AG04450 (cell line): Measurements from ENCODE around the gene USP53. TPM values are rescaled to one million over a fixed set of nuclear protein-coding genes. Genes with fewer than 3 reads are reported as not detected.
"Not testable (repeated sequence)": the region's sequence is repeated elsewhere in the genome, so short reads cannot be mapped to it uniquely, and the experiment has no call there.

Source experiments
- CTCF ChIA-PET: fragments of 300-600, 350-600 bp; formaldehyde crosslinking; extraction: SDS; loops from one replicate; lab custom pipeline; 2022; ENCODE audit warnings: antibody characterized with exemption, inconsistent platforms; lab: Charles Lee
- POLR2A ChIA-PET: fragments of 350-600 bp; formaldehyde crosslinking; extraction: SDS; loops from one replicate; lab custom pipeline; 2021; ENCODE audit warnings: antibody characterized with exemption, inconsistent platforms; lab: Yijun Ruan, JAX
- DNase-seq: peaks from one replicate; pipeline ENCODE4 v3.0.0-alpha.2; 2011; ENCODE audit warnings: low read depth, low spot score
- H3K27ac ChIP-seq: one replicate; pipeline ENCODE4 v1.5.1; 2012; ENCODE audit warnings: low read depth, low read length, control low read depth
- H3K27me3 ChIP-seq: one replicate; pipeline ENCODE4 v1.6.0; 2012; ENCODE audit warnings: low read length; ENCODE audit not compliant: control insufficient read depth, insufficient read depth
- H3K4me3 ChIP-seq: 2 replicates; pipeline ENCODE4 v1.5.1; 2011; ENCODE audit warnings: mild to moderate bottlenecking, low read depth, low read length, control low read depth
- H3K9me3 ChIP-seq: 2 replicates; pipeline ENCODE4 v1.5.1; 2012; ENCODE audit warnings: low read length; ENCODE audit not compliant: control insufficient read depth, insufficient read depth
- CTCF ChIP-seq: IDR thresholded peaks from 2 replicates; pipeline ENCODE4 v1.5.1; 2011; ENCODE audit warnings: low read depth, low read length, control low read depth, inconsistent platforms
- polyA plus RNA-seq: library from polyadenylated mRNA; depleted of rRNA; stranded (reverse); fragments of >200 nt; gene quantifications from 2 replicates; pipeline ENCODE4 v1.2.3, GENCODE V29; 2011

The USP53 gene
- polyA plus RNA-seq, 1 experiment = 19.0 TPM

- TF ChIP-seq CTCF = no peak
- Histone ChIP-seq H3K27ac (no peak overlapping the region), H3K4me3 (no peak overlapping the region), H3K9me3 (no peaks in the 10 kb centered on the region), H3K27me3 (no peaks in the 10 kb centered on the region)
- POLR2A ChIA-PET = no interaction called here
- no peak for DNase-seq
- CTCF ChIA-PET = interaction anchor here (0.8 kb wide), 1 partner anchor 12 kb away, joined by 3 read pairs; no protein-coding TSS in a partner anchor
Measured at GRCh38 chr4:119271361-119272085, 59.0 kb downstream of the USP53 start.

- H3K9me3 ChIP-seq, H3K27me3 ChIP-seq, H3K27ac ChIP-seq, H3K4me3 ChIP-seq, CTCF ChIA-PET, DNase-seq, POLR2A ChIA-PET: not testable (repeated sequence)
Measured at GRCh38 chr4:119279541-119279940, 67.0 kb downstream of the USP53 start.

- CTCF ChIA-PET = interaction anchor here (1.0 kb wide), 1 partner anchor 67 kb away, joined by 3 read pairs; the partner anchor contains the start of gene USP53
- DNase-seq, H3K27me3 ChIP-seq, H3K9me3 ChIP-seq, POLR2A ChIA-PET, H3K4me3 ChIP-seq, H3K27ac ChIP-seq: not testable (repeated sequence)
Measured at GRCh38 chr4:119279945-119280344, 67.4 kb downstream of the USP53 start.

GRCh38 chr4:119281393-119281792 lies 68.9 kb downstream of the USP53 start:
- Histone ChIP-seq H3K27me3 (no peaks in the 10 kb centered on the region), H3K27ac (no peak overlapping the region), H3K9me3 (no peaks in the 10 kb centered on the region), H3K4me3 (no peak overlapping the region)
- ChIA-PET POLR2A (no interaction called here), CTCF (no interaction called here)
- TF ChIP-seq CTCF = no peak
- DNase-seq = no peak

GRCh38 chr4:119284876-119285780 lies 72.6 kb downstream of the USP53 start:
- Histone ChIP-seq H3K27ac (no peak overlapping the region), H3K9me3 (no peaks in the 10 kb centered on the region), H3K27me3 (no peaks in the 10 kb centered on the region), H3K4me3 (peak overlapping the region; percentile 40)
- no peak for DNase-seq
- ChIA-PET POLR2A (no interaction called here), CTCF (interaction anchor here (0.6 to 1.6 kb wide), 3 partner anchors 244 to 538 kb away, joined by 3 to 4 read pairs (median 3); no protein-coding TSS in a partner anchor)
- TF ChIP-seq CTCF = 0 out of 2 replicates have a peak, but pooled peaks have one; percentile 6
